Stimulated activated CD8-positive, alpha-beta memory T cell treated with anti-CD3 and anti-CD28 coated beads, Interleukin-15, amount 100 ng/mL, for 24 hours (primary cell): ENCODE data around the gene SCAP.

Source experiments
- DNase-seq: peaks from one replicate; pipeline ENCODE4 v3.0.0-alpha.2; 2020; ENCODE audit warnings: low read depth

Gene SCAP

GRCh38 chr3:47413751-47414150 lies 62.0 kb downstream of the SCAP start:
- no peak for DNase-seq

- DNase-seq: no peak
Measured at GRCh38 chr3:47412842-47413520, 62.8 kb downstream of the SCAP start.

GRCh38 chr3:47412453-47412756 lies 63.3 kb downstream of the SCAP start:
- no peak for DNase-seq

- no peak for DNase-seq
Measured at GRCh38 chr3:47411696-47412452, 63.9 kb downstream of the SCAP start.

GRCh38 chr3:47410801-47411646 lies 64.7 kb downstream of the SCAP start:
- DNase-seq: no peak

- no peak for DNase-seq
Measured at GRCh38 chr3:47410417-47410720, 65.4 kb downstream of the SCAP start.

GRCh38 chr3:47409688-47410416 lies 65.9 kb downstream of the SCAP start:
- DNase-seq: no peak

GRCh38 chr3:47409284-47409683 lies 66.5 kb downstream of the SCAP start:
- no peak for DNase-seq

GRCh38 chr3:47408839-47409229 lies 66.9 kb downstream of the SCAP start:
- no peak for DNase-seq

- DNase-seq: no peak
Measured at GRCh38 chr3:47407896-47408838, 67.6 kb downstream of the SCAP start.

GRCh38 chr3:47407237-47407636 lies 68.5 kb downstream of the SCAP start:
- DNase-seq: no peak

- no peak for DNase-seq
Measured at GRCh38 chr3:47406762-47407149, 69.0 kb downstream of the SCAP start.

GRCh38 chr3:47405820-47406761 lies 69.7 kb downstream of the SCAP start:
- no peak for DNase-seq

- DNase-seq: no peak
Measured at GRCh38 chr3:47404955-47405790, 70.6 kb downstream of the SCAP start.

- DNase-seq: no peak
Measured at GRCh38 chr3:47404431-47404876, 71.3 kb downstream of the SCAP start.

- no peak for DNase-seq
Measured at GRCh38 chr3:47399531-47400270, 76.0 kb downstream of the SCAP start.

GRCh38 chr3:47399016-47399415 lies 76.7 kb downstream of the SCAP start:
- DNase-seq: no peak

GRCh38 chr3:47398228-47398627 lies 77.5 kb downstream of the SCAP start:
- no peak for DNase-seq

- DNase-seq: no peak
Measured at GRCh38 chr3:47394881-47395280, 80.9 kb downstream of the SCAP start.
